ENCODE data around the gene KSR2. TPM values are rescaled to one million over a fixed set of nuclear protein-coding genes. Genes with fewer than 3 reads are reported as not detected.

Gene KSR2
- total RNA-seq, 2 donors from 2014 or later: 0.07 to 0.08 TPM

DNA sequence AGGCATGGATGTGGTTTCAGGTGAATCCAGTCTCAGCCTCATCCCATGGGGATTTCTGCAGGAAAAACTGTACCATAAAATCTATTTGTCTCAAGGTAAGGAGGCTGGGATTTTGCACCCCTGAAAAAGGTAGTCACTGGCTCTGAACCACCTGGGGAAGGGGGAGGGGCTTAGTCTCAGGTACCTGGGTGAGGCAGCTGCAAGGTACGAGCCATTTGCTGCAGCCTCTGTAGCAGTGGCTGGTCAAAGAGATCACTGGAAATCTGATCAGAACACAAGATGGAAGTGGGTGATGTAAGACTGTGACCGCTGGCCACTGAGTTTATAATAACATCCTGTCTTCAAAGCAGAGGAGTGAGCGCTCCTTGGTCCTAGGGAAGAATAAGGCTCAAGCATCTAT lies 397.5 kb downstream of the KSR2 start:
- no peaks in the 10 kb centered on the region for H3K27me3 ChIP-seq
- H3K36me3 ChIP-seq: no peaks in the 10 kb centered on the region
- TF ChIP-seq, protein P1, sequence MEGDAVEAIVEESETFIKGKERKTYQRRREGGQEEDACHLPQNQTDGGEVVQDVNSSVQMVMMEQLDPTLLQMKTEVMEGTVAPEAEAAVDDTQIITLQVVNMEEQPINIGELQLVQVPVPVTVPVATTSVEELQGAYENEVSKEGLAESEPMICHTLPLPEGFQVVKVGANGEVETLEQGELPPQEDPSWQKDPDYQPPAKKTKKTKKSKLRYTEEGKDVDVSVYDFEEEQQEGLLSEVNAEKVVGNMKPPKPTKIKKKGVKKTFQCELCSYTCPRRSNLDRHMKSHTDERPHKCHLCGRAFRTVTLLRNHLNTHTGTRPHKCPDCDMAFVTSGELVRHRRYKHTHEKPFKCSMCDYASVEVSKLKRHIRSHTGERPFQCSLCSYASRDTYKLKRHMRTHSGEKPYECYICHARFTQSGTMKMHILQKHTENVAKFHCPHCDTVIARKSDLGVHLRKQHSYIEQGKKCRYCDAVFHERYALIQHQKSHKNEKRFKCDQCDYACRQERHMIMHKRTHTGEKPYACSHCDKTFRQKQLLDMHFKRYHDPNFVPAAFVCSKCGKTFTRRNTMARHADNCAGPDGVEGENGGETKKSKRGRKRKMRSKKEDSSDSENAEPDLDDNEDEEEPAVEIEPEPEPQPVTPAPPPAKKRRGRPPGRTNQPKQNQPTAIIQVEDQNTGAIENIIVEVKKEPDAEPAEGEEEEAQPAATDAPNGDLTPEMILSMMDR (IDR thresholded peaks at IDR 0.05): no peak

DNA sequence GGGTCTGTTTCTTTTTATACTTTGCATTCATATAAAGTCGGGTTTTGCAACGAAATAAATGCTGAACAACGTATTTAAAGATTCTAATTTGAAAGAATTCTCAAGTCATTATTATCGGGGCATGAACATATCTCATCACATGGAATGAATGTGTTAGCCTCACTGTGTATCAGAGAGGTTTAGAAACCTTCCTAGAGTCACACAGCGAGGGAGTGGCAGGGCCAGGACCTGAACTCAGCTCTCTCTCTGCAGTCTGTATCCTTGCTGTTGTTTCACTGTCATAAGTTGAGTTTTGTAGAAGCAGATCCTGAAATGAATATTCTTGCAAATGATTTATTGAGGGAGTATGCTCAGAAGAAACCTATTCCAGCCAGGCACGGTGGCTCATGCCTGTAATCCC lies 398.2 kb downstream of the KSR2 start:
- no peak overlapping the region for H3K4me3 ChIP-seq
- H3K36me3 ChIP-seq: no peaks in the 10 kb centered on the region
- H3K27ac ChIP-seq: no peak overlapping the region
- DNase-seq (ENCODE audit: low spot score): no peak
- no peaks in the 10 kb centered on the region for H3K9me3 ChIP-seq
- TF ChIP-seq, protein P1 (IDR thresholded peaks at IDR 0.05): no peak
- H3K4me1 ChIP-seq: no peaks in the 10 kb centered on the region
- H3K27me3 ChIP-seq: no peaks in the 10 kb centered on the region

More for the DNA sequence above, 397.5 kb downstream of the KSR2 start:
- Histone ChIP-seq H3K9me3 (no peaks in the 10 kb centered on the region), H3K4me3 (no peak overlapping the region), H3K4me1 (no peaks in the 10 kb centered on the region), H3K27ac (no peak overlapping the region)
- DNase-seq (ENCODE audit: low spot score): no peak

DNA sequence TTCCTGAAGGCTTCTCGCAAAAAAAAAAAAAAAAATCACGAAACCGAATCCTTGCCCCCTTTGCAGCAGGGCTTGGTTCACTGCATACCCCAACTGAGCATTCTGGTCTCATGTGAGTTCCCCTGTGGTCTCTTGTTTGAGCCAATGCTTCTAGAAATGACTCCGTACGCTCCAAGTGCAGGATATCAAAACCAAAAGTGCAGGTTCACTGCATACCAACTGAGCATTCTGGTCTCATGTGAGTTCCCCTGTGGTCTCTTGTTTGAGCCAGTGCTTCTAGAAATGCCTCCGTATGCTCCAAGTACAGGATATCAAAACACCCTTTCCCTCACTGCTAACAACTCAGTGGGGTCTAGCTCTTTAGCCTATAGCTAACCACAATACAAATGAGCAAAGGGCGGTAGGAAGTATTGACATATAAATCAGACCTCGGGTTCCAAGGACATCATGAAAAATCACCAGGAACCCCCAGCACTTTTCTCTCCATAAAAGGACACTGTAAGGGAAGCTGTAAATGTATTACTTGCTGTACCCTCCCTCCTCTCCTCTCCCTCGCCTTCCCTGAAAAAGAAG lies 401.1 kb downstream of the KSR2 start:
- no peaks in the 10 kb centered on the region for H3K4me1 ChIP-seq
- no peaks in the 10 kb centered on the region for H3K9me3 ChIP-seq
- H3K27me3 ChIP-seq: no peaks in the 10 kb centered on the region
- no peak for DNase-seq (ENCODE audit: low spot score)
- H3K4me3 ChIP-seq: no peak overlapping the region
- TF ChIP-seq, protein P1 (IDR thresholded peaks at IDR 0.05): no peak
- H3K36me3 ChIP-seq: no peaks in the 10 kb centered on the region
- H3K27ac ChIP-seq: no peak overlapping the region

DNA sequence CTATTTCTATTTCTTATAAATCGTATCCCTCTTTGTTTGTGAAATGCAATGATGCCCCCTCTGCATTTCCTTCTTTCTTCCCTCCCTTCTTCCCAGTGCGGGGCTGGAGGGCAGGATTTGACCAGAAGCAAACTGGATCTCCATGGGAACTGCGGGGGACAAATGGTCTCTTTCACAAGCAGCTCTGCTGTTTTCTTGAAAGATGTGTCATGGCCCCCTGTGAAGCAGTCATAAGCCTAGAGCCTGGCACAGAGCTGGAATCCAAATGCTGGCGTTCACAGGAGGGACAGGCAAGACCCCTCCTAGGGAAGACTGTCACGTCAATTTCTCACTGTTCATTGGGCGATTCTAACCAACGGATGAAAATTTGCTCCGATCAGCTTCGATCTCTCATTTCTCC lies 403.9 kb downstream of the KSR2 start:
- Histone ChIP-seq H3K9me3 (no peaks in the 10 kb centered on the region), H3K27ac (no peak overlapping the region), H3K27me3 (no peaks in the 10 kb centered on the region), H3K4me3 (no peak overlapping the region), H3K4me1 (no peaks in the 10 kb centered on the region), H3K36me3 (no peaks in the 10 kb centered on the region)
- DNase-seq (ENCODE audit: low spot score): no peak
- TF ChIP-seq, protein P1 (IDR thresholded peaks at IDR 0.05): no peak

DNA sequence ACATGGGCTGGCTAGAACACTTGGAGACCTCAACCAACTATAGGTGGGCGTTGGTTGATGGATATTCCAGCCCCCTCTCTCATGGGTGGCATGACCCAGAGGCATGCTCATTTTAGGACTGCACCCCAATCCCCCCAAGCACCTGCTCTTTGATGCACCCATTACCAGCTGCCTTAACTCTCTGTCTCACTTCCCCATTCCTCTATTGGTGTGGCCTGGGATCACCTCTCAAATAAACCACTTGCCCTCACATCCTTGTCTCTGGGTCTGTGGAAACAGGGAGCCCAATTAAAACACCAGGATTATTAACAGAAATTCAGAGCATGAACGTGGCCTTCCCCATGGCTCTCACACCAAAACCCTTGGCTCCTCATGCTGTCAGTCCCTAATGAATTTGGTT lies 405.1 kb downstream of the KSR2 start:
- Histone ChIP-seq H3K4me3 (no peak overlapping the region), H3K36me3 (no peaks in the 10 kb centered on the region), H3K27ac (no peak overlapping the region), H3K27me3 (no peaks in the 10 kb centered on the region), H3K9me3 (no peaks in the 10 kb centered on the region), H3K4me1 (no peaks in the 10 kb centered on the region)
- TF ChIP-seq, protein P1 (IDR thresholded peaks at IDR 0.05): no peak
- DNase-seq (ENCODE audit: low spot score): no peak

DNA sequence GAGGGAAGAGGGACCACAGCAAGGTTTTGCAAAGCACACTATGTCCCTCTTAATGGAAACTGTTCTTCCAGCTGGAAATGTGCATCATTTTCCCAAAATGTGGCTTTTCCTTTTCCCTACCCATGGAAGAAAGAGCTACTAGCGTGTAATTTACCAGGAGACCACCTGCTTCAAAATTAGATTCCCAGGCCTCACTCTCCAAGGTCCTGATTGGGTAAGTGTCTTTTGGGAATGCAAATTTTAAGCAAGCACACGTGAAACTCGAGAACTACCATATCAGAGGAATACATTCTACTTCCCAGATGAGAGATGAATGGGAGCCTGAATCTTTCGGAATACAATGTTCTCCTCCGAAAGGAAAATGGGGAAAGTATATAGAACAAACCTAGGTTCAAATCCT lies 405.8 kb downstream of the KSR2 start:
- no peaks in the 10 kb centered on the region for H3K36me3 ChIP-seq
- H3K27me3 ChIP-seq: no peaks in the 10 kb centered on the region

More for the DNA sequence above, 405.8 kb downstream of the KSR2 start:
- TF ChIP-seq, protein P1 (IDR thresholded peaks at IDR 0.05): no peak
- H3K9me3 ChIP-seq: no peaks in the 10 kb centered on the region
- H3K27ac ChIP-seq: no peak overlapping the region
- no peak overlapping the region for H3K4me3 ChIP-seq
- no peaks in the 10 kb centered on the region for H3K4me1 ChIP-seq
- DNase-seq (ENCODE audit: low spot score): no peak

All from right atrium auricular region (tissue), 2 donors.